ENCODE results near the gene EFCAB8.

- TF ChIP-seq EZH2phosphoT487 (IDR thresholded peaks at IDR 0.05; ENCODE audit: borderline replicate concordance, low read length), result no peak
- TF ChIP-seq CTCF (IDR thresholded peaks at IDR 0.05; ENCODE audit: low read depth, low read length, poor library complexity, severe bottlenecking), result no peak
Measured at GRCh38 chr20:32847964-32848363, 10.8 kb upstream of the EFCAB8 start.
